Heart left ventricle (tissue), 16 donors: ENCODE data around the gene SGCE. TPM values are rescaled to one million over a fixed set of nuclear protein-coding genes. Genes with fewer than 3 reads are reported as not detected.

Source experiments
- ATAC-seq, 4 donors: fragments of 200-7000 bp; cut with Tn5 transposase; one replicate each; pipeline ENCODE4 v1.9.1; 2020 to 2022; ENCODE audit warnings: moderate library complexity in 4 of 4, mild to moderate bottlenecking in 3 of 4, moderate number of reproducible peaks in 1 of 4
- DNase-seq, 5 donors: peaks; one replicate each; pipeline ENCODE4 v3.0.0-alpha.2; 2020
- H3K27ac ChIP-seq, 12 donors: fragments of 200-600 bp; sonication (generic) in 4 of 12; one replicate each; pipeline versions ENCODE4 v1.5.0 to v1.8.0; 2016 to 2022; ENCODE audit warnings: mild to moderate bottlenecking in 2 of 12
- H3K27me3 ChIP-seq, 9 donors: fragments of 200-600 bp; sonication (generic) in 2 of 9; one replicate each; pipeline versions ENCODE4 v1.5.1 to v1.8.0; 2016 to 2022; ENCODE audit warnings: mild to moderate bottlenecking in 3 of 9
- H3K36me3 ChIP-seq, 9 donors: fragments of 200-600 bp; sonication (generic) in 2 of 9; one replicate each; pipeline versions ENCODE4 v1.5.0 to v1.8.0; 2018 to 2022; ENCODE audit warnings: mild to moderate bottlenecking in 2 of 9
- H3K4me1 ChIP-seq, 12 donors: fragments of 200-600 bp; sonication (generic) in 4 of 12; one replicate each; pipeline versions ENCODE4 v1.5.0 to v1.8.0; 2016 to 2022; ENCODE audit warnings: mild to moderate bottlenecking in 3 of 12
- H3K4me3 ChIP-seq, 12 donors: fragments of 200-600 bp; sonication (generic) in 4 of 12; one replicate each; pipeline versions ENCODE4 v1.5.0 to v1.8.0; 2017 to 2022; ENCODE audit warnings: mild to moderate bottlenecking in 9 of 12, moderate library complexity in 4 of 12
- H3K9me3 ChIP-seq, 12 donors: fragments of 200-600 bp; sonication (generic) in 4 of 12; one replicate each; pipeline versions ENCODE4 v1.5.0 to v1.8.0; 2016 to 2022; ENCODE audit warnings: mild to moderate bottlenecking in 1 of 12
- CTCF ChIP-seq, 12 donors: fragments of 200-600 bp; sonication (generic) in 4 of 12; IDR thresholded peaks; one replicate each; pipeline versions ENCODE4 v1.5.0 to v1.8.0; 2018 to 2022; ENCODE audit warnings: antibody characterized with exemption in 12 of 12, mild to moderate bottlenecking in 5 of 12
- POLR2A ChIP-seq, 2 donors: fragments of 450-650 bp; IDR thresholded peaks; one replicate each; pipeline ENCODE4 v1.6.1; 2017; ENCODE audit warnings: antibody characterized with exemption in 2 of 2, mild to moderate bottlenecking in 2 of 2, moderate library complexity in 2 of 2
- WGBS, 4 donors: extraction: QIAGEN DNeasy Blood & Tissue Kit in 2 of 4; methylation state at CpG; one replicate each; pipeline versions ENCODE4 v1.1.5 to v1.1.7; 2013 to 2018; 5-methylcytosine and 5-hydroxymethylcytosine counted together
- intact Hi-C, 10 donors: fragments of 100-400 bp; cut with DNase I; formaldehyde crosslinking; loops; one replicate each; pipeline versions ENCODE4 v1.11.1 to v1.14.2; 2022
- polyA plus RNA-seq, 2 donors: library from polyadenylated mRNA; stranded (reverse); fragments of 200-250 nt; gene quantifications; one replicate each; pipeline ENCODE4 v1.2.3, GENCODE V29; 2013
- total RNA-seq, 9 donors: library from RNA; depleted of rRNA in 2 of 9; stranded (reverse); fragments of >200 nt in 2 of 9; fragmentation: NEBNext Ultra II Directional in 3 of 9; extraction: Animal tissue kit (Norgen Biotek cat#: 25700) in 3 of 9; gene quantifications; one replicate each; pipeline versions ENCODE4 v1.1.0 to v1.2.4, GENCODE V29; 2016 to 2023
- donor health status: ischemic (EF 13 %, LVEDD 7.1; RV severe dilation, severe dysfunction).
- donor health status: healthy with polysubstance abuse.
- donor health status: DM: no; HTN: yes; CAD: no.
- donor health status: DM: no; HTN: no; CAD: no.
- donor health status: ischemic (EF 25% LVEDD 6.9; RV normal size, moderate dysfunction).
- donor health status: ischemic (EF 25% LVEDD 5.7; RV mildly dilated, moderate dysfunction).
- donor health status: healthy.
- donor health status: DM: yes; HTN: yes; CAD: no.
- donor health status: ischemic (EF 35%, LVEDD 5.7; RV mildly dilated, moderate dysfunction).
- donor health status: nonischemic (EF 11% LVEDD 7.7; RV severe dilation, severe dysfunction).
- donor health status: DM: yes; HTN: yes; CAD: no.
- donor health status: PGD.
- donor health status: ischemic (EF 29% LVEDD 5.4; RV normal size, mild dysfunction).
- donor health status: nonischemic (EF 23%, LVEDD 6.1; RV moderate dilation, normal function).

SGCE gene
- total and polyA plus RNA-seq, 11 donors: 10.0 to 40.2 (median 26.4) TPM

- 88 to 96% (median 90%) methylated on average over 6 of the region's 6 CpGs for WGBS, 4 donors
- H3K36me3 ChIP-seq: peaks cover 0 to 7% (median 0%) of the 10 kb centered on the region in 9 donors
- no peak overlapping the region for H3K27ac ChIP-seq
- H3K27me3 ChIP-seq: no peaks in the 10 kb centered on the region
- no peak for DNase-seq
- H3K9me3 ChIP-seq: no peaks in the 10 kb centered on the region
- ATAC-seq: no peak
- TF ChIP-seq CTCF (IDR thresholded peaks at IDR 0.05): no peak
- no peak for TF ChIP-seq POLR2A (IDR thresholded peaks at IDR 0.05)
- H3K4me3 ChIP-seq: no peak overlapping the region
- peaks cover 0 to 10% (median 0%) of the 10 kb centered on the region in 12 donors for H3K4me1 ChIP-seq
- intact Hi-C loops: no loop called here
Observed at GRCh38 chr7:94634502-94634901, 21.4 kb downstream of the SGCE start.

GRCh38 chr7:94633687-94634086, 22.2 kb downstream of the SGCE start:
- Histone ChIP-seq H3K4me3 (no peak overlapping the region), H3K27me3 (no peaks in the 10 kb centered on the region), H3K9me3 (no peaks in the 10 kb centered on the region), H3K27ac (no peak overlapping the region), H3K36me3 (peaks cover 0 to 7% (median 0%) of the 10 kb centered on the region in 9 donors), H3K4me1 (peaks cover 0 to 10% (median 0%) of the 10 kb centered on the region in 12 donors)
- intact Hi-C loops: no loop called here
- DNase-seq (no peak), ATAC-seq (no peak)
- 82 to 84% (median 83%) methylated on average over 2 of the region's 2 CpGs for WGBS, 4 donors
- no peak for TF ChIP-seq POLR2A (IDR thresholded peaks at IDR 0.05)
- TF ChIP-seq CTCF (IDR thresholded peaks at IDR 0.05): no peak

- Histone ChIP-seq H3K36me3 (peaks cover 0 to 7% (median 0%) of the 10 kb centered on the region in 9 donors), H3K4me3 (no peak overlapping the region), H3K9me3 (no peaks in the 10 kb centered on the region), H3K27me3 (no peaks in the 10 kb centered on the region), H3K4me1 (peaks cover 0 to 10% (median 0%) of the 10 kb centered on the region in 12 donors), H3K27ac (no peak overlapping the region)
- ATAC-seq: no peak
- DNase-seq: no peak
- intact Hi-C loops: no loop called here
- TF ChIP-seq CTCF (IDR thresholded peaks at IDR 0.05) (no peak), POLR2A (IDR thresholded peaks at IDR 0.05) (no peak)
- 74 to 90% (median 78%) methylated on average over 4 of the region's 4 CpGs for WGBS, 4 donors
Observed at GRCh38 chr7:94633014-94633341, 23.0 kb downstream of the SGCE start.

- DNase-seq (no peak), ATAC-seq (no peak)
- intact Hi-C loops: no loop called here
- Histone ChIP-seq H3K4me3 (no peak overlapping the region), H3K27ac (no peak overlapping the region), H3K4me1 (peaks cover 0 to 10% (median 0%) of the 10 kb centered on the region in 12 donors), H3K9me3 (no peaks in the 10 kb centered on the region), H3K27me3 (no peaks in the 10 kb centered on the region), H3K36me3 (peaks cover 0 to 2% (median 0%) of the 10 kb centered on the region in 9 donors)
- TF ChIP-seq POLR2A (IDR thresholded peaks at IDR 0.05): no peak
- TF ChIP-seq CTCF (IDR thresholded peaks at IDR 0.05): no peak
- 46 to 58% (median 51%) methylated on average over 5 of the region's 5 CpGs for WGBS, 4 donors
Observed at GRCh38 chr7:94632338-94633013, 23.5 kb downstream of the SGCE start.
